ENCODE results near the gene SDC4. TPM values are rescaled to one million over a fixed set of nuclear protein-coding genes. Genes with fewer than 3 reads are reported as not detected.

The SDC4 gene
- total and polyA plus RNA-seq, 5 experiments from 2014 or later: 0.09 to 0.31 (median 0.24) TPM; not detected in 1

DNA sequence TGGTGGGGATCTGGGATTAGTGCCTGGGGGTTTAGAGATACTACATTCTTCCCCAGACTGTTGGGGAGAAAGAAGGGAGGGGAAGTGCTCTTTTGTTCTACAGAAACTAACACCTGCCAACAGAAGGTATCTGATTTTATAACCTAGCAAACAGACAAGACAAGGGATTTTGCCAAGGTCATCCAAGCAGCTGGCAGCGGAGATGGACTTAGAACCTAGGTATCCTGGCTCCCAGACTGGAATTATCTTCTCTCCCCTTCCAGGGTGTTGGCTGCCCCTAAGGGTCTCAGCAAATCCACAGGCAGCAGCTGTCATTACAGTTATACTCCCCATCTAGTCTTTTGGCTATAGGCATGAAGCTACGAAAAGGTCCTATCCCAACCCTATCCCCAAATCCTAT lies 8.4 kb downstream of the SDC4 start:
- POLR2A ChIA-PET: no interaction called here
- ATAC-seq: no peak
- Mint-ChIP-seq H3K27ac (no peak overlapping the region), H3K4me3 (no peak overlapping the region), H3K27me3 (peaks cover 0 to 10% (median 3%) of the 10 kb centered on the region in 5 donors), H3K36me3 (no peaks in the 10 kb centered on the region), H3K4me1 (no peaks in the 10 kb centered on the region), H3K9me3 (no peaks in the 10 kb centered on the region)
- no peak for DNase-seq

DNA sequence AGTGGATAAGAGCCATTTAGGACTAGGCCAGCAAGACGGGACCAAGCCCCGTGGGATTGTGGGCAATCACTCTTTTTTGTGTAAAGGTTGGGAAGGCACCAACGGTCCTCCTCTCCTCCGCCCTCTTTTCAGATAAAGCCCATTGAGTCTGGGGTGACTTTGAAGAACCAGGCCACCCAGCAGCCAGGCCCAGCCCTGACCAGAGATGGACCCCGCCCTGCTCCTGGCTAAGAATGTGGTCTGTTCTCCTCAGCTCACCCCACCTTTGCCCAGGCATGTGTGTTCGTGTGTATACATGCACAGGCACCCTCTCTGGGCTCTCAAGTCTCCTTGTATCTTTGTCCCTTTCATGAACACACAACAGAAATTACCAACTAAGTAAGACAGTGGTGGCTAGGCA lies 9.1 kb downstream of the SDC4 start:
- no peak overlapping the region for H3K4me3 Mint-ChIP-seq
- H3K27me3 Mint-ChIP-seq: peaks cover 0 to 8% (median 0%) of the 10 kb centered on the region in 5 donors
- DNase-seq: no peak
- H3K9me3 Mint-ChIP-seq: no peaks in the 10 kb centered on the region
- H3K4me1 Mint-ChIP-seq: no peaks in the 10 kb centered on the region
- POLR2A ChIA-PET: no interaction called here
- H3K27ac Mint-ChIP-seq: no peak overlapping the region
- no peak for ATAC-seq
- H3K36me3 Mint-ChIP-seq: no peaks in the 10 kb centered on the region

DNA sequence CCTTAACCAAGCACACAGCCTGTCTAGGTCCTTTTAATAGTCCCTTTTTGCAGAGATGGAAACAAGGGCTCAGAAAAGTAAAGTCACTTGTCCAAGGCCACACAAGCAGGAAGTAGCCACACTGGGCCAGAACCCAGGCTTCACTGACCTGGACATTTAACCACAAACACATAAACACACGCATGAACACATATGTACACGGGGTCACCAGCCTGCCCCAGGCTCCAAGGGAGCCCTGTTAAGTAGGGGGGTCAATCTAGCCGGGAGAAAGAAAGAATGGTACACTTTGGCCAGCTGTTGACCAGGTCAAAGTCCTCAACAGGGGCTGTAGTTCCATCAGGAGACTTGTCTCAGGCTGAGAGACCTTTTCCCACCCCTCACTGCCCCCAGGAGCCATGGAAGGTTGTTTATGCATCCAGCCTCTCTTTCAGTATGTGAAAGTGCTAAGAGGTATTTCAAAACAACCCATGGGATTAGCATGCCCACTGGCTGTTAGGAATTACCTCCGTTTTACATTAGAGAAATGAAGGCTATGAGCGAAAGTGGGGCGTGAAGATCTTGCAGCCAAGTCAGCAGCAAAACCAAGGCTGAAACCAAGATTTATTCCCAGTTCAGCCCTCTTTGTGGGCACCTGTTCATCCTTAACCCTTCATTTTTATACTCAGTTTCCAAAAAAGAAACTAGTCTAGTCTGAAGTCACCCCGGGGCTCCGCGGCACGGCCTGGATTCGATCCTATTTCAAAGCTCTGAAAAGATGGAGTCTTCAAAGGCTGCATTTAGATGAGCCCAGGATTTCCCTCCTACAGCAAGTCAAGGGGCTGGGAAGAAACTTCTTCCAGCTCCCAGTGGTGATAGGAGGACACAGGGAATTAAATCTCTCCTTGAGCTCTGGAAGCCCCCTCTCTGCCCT lies 9.8 kb downstream of the SDC4 start:
- Mint-ChIP-seq H3K36me3 (no peaks in the 10 kb centered on the region), H3K27me3 (peaks cover 0 to 7% (median 0%) of the 10 kb centered on the region in 5 donors), H3K27ac (no peak overlapping the region), H3K4me3 (no peak overlapping the region), H3K4me1 (no peaks in the 10 kb centered on the region), H3K9me3 (no peaks in the 10 kb centered on the region)
- no peak for ATAC-seq
- POLR2A ChIA-PET: no interaction called here
- DNase-seq: no peak

DNA sequence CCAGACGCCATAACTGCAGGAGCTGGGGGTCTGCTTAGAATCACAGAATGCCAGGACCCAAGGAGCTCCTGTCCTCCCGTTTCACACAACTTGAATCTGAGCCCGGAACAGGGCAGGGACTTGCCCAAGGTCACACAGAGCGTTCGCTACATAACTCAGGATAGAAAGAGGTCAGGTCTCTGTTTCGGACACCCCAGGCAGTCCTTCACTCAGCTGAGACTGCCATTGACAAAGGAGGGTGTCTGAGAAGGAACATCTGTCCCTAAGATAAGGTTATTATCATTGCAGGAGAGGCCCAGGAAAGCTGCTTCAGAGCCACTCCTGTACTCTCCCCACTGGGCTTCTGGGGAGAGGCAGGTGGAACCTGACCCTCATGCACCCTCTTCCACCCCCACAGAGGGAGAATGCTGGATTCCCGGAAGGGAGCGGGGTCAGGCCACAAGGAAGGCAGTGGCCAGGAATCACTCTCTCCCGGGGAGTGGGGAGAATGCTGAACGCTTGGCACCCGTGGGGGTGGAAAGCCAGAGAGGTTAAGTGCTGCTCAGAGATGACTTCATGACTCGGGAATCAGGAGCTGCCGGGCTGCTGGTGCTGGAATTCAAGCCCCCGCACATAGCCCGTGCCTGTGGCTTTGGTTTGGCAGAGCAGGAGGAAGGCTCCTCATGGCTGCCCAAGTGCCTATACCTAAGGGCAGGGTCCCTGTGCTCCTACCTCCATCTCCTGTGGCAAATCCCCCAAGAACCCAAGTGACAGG lies 10.7 kb downstream of the SDC4 start:
- POLR2A ChIA-PET: no interaction called here

DNA sequence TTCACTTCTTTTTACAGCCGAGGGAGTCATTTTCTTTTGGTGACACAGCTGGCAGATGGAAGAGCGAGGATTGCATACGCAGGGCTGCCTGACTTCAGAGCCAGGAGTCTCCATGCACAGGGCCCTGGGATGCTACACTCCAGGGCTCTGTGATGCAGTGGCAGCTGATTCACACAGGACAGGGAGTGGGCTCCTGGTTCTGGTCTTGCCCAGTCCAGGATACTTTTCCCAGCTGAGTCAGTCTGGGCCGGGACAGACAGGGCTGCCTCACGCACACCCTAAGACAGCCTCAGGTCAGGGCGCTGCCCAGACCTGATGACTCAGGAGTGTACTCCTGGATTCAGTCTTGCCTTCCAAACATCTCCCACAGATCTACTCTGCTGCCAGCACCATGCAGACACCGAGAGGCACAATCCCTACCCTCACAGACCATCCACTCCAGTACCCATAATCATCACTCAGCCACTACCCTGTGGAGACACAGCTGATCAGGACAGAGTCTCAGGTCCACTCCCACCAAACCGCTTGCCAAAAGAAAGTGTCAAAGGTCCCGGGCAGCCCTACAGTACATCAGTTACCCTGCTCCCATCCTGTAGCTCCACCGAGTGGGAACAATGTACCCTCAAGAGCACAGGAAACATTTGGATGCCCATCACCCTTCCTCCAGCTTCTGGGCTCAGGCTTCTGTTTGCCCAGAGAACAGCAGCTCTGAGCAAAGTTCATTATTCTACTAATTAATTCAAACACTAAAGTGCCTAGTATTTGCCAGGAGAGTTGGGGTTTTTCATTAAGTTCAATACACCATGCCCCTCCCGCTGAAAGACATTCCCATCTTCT lies 11.5 kb downstream of the SDC4 start:
- Mint-ChIP-seq H3K9me3 (no peaks in the 10 kb centered on the region), H3K4me3 (no peak overlapping the region), H3K4me1 (no peaks in the 10 kb centered on the region), H3K27ac (no peak overlapping the region), H3K27me3 (peaks cover 0 to 2% (median 0%) of the 10 kb centered on the region in 5 donors), H3K36me3 (no peaks in the 10 kb centered on the region)
- ATAC-seq (no peak), DNase-seq (no peak)
- POLR2A ChIA-PET: interaction anchor here (0.6 kb wide), 1 partner anchor 11 kb away, joined by 4 read pairs; no protein-coding TSS in a partner anchor

More for the DNA sequence above, 10.7 kb downstream of the SDC4 start:
- Mint-ChIP-seq H3K4me1 (no peaks in the 10 kb centered on the region), H3K36me3 (no peaks in the 10 kb centered on the region), H3K27me3 (peaks cover 0 to 2% (median 0%) of the 10 kb centered on the region in 5 donors), H3K27ac (no peak overlapping the region), H3K4me3 (no peak overlapping the region), H3K9me3 (no peaks in the 10 kb centered on the region)
- ATAC-seq (no peak), DNase-seq (no peak)

DNA sequence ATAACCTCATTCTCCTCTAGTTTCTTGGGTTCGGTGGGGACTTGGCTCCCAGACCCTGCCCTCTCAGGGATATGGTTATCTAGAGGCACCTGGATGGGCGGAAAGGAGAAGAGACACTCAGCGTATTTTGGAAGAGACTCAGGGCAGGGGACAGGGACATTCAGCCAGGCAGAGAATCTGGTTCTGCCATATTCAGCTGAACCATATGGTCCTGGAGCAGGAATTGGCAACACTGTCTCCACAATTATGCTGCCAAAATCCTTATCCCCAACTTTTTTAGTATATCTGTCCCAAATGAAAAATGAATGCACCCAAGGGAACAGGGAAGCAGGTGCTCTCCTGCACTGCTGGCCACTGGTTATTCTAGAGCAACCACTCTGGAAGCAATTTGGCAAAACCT lies 17.7 kb downstream of the SDC4 start:
- H3K4me3 Mint-ChIP-seq: no peak overlapping the region
- H3K9me3 Mint-ChIP-seq: no peaks in the 10 kb centered on the region

DNA sequence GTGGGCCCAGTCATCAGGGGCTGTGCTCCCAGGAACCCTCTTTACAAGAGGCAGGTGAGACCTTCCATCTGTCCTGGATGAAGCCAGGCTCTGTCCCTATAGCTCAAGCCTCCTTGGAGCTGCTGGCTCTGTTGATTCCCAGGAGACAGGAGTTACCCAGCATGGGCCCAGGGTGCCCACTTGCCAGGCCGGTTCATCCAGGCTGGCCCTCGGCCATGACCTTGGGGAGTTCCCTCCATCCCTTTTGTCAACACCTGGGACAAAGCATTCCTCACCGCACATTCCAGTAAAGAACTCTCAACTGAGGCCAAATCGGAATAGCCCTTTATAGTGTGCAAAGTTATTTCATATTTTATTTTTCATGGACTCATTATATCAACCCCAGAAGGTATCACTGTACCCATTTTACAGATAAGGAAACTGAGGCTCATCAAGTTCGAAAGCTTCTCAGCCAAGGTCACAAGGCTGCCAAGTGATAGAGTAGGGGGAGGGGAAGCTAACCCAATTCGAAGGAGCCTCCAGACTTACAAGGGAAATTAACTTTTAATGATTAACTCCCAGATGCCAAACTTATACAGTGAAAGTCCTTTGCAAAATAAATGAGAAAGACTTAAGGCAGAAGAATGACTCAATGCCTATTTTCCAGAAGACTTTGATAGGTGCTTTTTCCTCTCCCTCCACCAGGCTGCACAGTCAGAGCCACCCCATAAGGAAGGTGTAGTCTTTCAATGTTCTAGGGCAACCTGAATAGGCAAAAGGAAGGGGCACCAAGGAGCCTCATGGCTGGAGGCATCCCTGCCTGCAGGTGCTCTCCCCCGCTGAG lies 18.5 kb downstream of the SDC4 start:
- Mint-ChIP-seq H3K4me3 (no peak overlapping the region), H3K27me3 (no peaks in the 10 kb centered on the region), H3K4me1 (no peaks in the 10 kb centered on the region), H3K9me3 (no peaks in the 10 kb centered on the region), H3K36me3 (no peaks in the 10 kb centered on the region), H3K27ac (no peak overlapping the region)
- POLR2A ChIA-PET: no interaction called here
- DNase-seq: no peak
- no peak for ATAC-seq

More for the DNA sequence above, 17.7 kb downstream of the SDC4 start:
- DNase-seq (no peak), ATAC-seq (no peak)
- H3K4me1 Mint-ChIP-seq: no peaks in the 10 kb centered on the region
- POLR2A ChIA-PET: no interaction called here
- H3K27me3 Mint-ChIP-seq: no peaks in the 10 kb centered on the region
- H3K27ac Mint-ChIP-seq: no peak overlapping the region
- no peaks in the 10 kb centered on the region for H3K36me3 Mint-ChIP-seq

DNA sequence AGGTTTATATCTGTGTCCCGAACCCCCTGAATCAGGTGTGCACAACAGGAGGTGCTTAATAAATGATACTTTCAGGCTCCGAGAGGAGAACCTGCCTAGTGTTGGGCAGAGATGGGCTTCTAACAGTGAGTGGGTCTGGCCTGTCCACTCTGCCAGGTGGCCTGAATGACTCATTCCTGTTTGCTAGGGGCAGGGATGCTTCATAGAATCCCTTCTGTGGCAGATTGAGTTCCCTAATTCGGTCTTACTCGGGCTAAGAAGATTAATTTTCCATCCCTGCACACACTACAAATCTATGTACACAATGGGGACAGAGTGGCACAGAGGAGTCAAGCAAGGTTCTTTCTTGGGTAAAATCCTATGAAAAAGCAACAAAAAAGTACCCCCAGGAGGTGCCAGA lies 19.8 kb downstream of the SDC4 start:
- Mint-ChIP-seq H3K27ac (no peak overlapping the region), H3K36me3 (no peaks in the 10 kb centered on the region), H3K4me3 (no peak overlapping the region), H3K27me3 (no peaks in the 10 kb centered on the region), H3K4me1 (no peaks in the 10 kb centered on the region), H3K9me3 (no peaks in the 10 kb centered on the region)
- DNase-seq (no peak), ATAC-seq (no peak)
- POLR2A ChIA-PET: no interaction called here

DNA sequence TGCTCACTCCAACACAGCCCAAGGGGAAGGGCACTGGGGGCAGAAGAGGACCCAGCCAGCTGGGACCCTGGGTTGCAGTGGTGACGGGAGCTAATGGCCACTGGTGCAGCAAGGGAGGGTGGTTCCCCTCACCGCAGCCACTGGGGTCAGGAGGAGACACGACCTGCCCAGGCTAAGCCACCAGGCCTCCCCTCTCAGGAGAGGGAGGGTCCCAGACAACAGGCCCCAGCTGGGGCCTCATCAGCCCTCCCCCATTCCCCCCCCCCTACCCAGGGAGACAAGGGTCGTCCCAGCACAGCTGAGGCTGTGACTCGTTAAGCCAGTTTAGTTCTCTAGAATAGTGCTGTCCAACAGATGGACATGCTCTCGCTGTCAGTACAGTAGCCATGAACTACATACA lies 22.9 kb downstream of the SDC4 start:
- Mint-ChIP-seq H3K36me3 (no peaks in the 10 kb centered on the region), H3K27me3 (no peaks in the 10 kb centered on the region), H3K4me1 (peaks cover 2 to 11% (median 8%) of the 10 kb centered on the region in 4 donors), H3K27ac (no peak overlapping the region), H3K4me3 (no peak overlapping the region), H3K9me3 (no peaks in the 10 kb centered on the region)
- DNase-seq (no peak), ATAC-seq (no peak)
- POLR2A ChIA-PET: interaction anchor here (0.8 kb wide), 1 partner anchor 10 kb away, joined by 4 read pairs; no protein-coding TSS in a partner anchor

DNA sequence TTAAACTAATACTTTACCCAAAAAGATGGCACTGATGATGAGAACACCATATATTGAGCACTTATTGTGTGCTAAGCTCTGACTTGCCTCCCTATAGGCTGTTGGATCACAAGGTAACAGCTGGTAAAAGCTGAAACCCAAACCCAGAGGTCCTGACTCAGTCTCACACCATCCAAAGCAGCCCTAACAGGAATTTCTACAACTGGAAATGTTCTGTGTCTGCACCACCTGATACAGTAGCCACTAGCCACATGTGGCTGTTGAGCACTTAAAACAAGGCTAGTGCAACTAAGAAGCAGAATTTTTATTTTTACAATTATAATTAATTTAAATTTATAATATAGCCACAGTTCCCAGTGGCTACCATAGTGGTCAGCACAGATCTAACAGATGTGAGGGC lies 24.5 kb downstream of the SDC4 start:
- Mint-ChIP-seq H3K4me3 (no peak overlapping the region), H3K27me3 (no peaks in the 10 kb centered on the region), H3K36me3 (no peaks in the 10 kb centered on the region), H3K4me1 (peaks cover 7 to 22% (median 18%) of the 10 kb centered on the region in 4 donors), H3K9me3 (no peaks in the 10 kb centered on the region), H3K27ac (no peak overlapping the region)
- ATAC-seq (no peak), DNase-seq (no peak)
- POLR2A ChIA-PET: interaction anchor here (0.7 kb wide), 1 partner anchor 498 kb away, joined by 4 read pairs; no protein-coding TSS in a partner anchor

DNA sequence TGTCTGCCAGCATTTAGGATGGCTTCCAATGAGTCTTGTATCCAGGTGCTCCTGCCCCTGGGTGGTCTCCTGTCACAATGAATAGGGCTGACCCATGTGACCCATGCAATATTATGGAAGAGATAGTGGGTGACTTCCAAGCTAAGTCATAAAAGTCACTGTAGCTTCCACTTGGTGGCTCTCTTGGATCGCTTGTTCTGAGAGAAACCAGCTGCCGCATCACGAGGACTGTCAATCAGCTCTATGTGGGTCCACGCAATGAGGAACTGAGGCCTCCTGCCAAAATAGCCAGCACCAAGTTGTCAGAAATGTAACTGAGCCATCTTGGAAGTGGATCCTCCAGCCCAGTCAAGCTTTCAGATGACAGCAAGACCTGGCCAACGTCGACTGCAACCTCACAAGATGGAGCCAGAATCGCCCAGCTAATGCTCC lies 25.3 kb downstream of the SDC4 start:
- ATAC-seq (no peak), DNase-seq (no peak)
- Mint-ChIP-seq H3K27ac (no peak overlapping the region), H3K4me3 (no peak overlapping the region), H3K27me3 (no peaks in the 10 kb centered on the region), H3K9me3 (no peaks in the 10 kb centered on the region), H3K4me1 (peaks cover 7 to 25% (median 19%) of the 10 kb centered on the region in 4 donors), H3K36me3 (no peaks in the 10 kb centered on the region)
- POLR2A ChIA-PET: no interaction called here

Measured in naive thymus-derived CD8-positive, alpha-beta T cell (primary cell).